Stimulated activated naive CD4-positive, alpha-beta T cell treated with Interleukin-2 at 50 U/mL for 16 hours (primary cell): Measurements from ENCODE around the gene ASCC3.
"Not testable (repeated sequence)": the region's sequence is repeated elsewhere in the genome, so short reads cannot be mapped to it uniquely, and the experiment has no call there.

ENCODE experiments used
- DNase-seq: peaks from one replicate; lab custom pipeline; 2025; lab: John Stamatoyannopoulos, UW

The ASCC3 gene

DNA sequence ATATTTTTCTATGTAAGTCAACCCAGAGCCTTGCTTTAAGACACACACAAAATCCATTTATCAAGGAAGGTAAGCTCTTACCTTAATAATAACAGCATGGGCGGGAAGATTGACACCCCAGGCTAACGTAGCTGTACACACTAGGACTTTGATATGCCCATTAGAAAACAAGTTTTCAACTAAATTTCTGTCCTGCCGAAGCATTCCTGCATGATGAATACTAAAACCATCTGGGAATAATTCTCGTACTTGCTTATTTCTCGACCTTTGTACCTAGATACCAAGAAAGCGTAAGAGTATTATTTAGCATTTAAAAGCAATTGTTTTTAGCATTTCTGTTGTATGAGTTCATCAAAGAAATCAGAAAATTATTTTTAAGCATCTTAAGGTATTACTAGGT is 218.9 kb downstream of the ASCC3 start:
- no peak for DNase-seq

DNA sequence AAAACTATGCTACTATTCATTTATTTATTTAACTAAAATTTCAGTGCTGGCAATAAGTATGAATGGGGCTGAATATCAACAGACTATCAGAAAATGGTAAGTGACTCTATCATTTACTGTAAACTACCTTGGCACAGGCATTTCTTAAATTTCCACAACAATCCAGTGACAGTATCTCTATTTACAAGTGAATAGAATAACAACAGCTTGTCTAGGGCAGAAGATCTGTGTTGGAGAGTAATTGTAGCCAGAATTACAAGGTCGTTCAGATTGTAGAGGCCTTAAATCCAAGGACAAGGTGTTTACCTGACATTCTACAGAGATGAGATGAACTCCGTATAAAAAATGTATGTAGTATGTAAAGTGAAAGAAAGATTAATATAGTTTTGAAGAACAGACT is 222.6 kb downstream of the ASCC3 start:
- no peak for DNase-seq

DNA sequence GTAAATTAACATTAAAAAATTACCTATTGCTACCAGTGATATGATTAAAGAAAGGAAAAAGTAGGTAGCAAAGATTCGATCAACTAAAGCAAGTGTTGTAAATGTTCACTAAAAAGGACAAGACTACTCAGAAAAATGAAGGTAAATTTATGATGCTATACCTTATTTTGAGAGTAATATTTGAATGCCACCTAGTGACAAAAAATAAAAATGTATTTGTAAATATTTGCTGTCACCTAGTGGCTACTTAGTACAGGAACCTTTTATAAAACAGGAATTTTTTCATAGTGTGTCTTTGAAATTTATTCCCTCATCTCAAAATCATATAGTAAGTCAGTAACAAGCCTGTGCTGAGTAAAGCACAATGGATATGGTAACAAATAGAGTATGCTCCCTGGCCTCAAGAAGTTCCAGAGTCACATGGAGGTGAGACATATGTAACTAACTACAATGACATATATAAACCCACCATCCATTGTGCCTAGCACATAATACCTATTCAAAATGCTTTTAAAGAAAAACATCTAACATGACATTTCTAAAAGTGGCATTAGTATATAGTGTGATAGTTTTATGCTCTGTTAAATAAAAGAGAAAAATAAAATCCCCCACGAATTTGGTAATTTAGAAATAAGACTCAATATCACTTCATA is 223.3 kb downstream of the ASCC3 start:
- no peak for DNase-seq

DNA sequence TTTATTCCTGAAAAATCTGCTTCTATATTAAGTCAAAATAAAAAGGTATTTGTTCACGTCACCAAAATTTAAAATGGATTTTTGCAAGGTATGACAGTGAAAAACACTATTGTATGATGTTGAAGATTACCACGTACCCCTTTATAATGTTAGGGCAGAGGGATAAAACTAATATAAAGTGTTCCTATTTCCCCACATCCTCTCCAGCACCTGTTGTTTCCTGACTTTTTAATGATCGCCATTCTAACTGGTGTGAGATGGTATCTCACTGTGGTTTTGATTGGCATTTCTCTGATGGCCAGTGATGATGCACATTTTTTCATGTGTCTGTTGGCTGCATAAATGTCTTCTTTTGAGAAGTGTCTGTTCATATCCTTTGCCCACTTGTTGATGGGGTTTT is 240.0 kb downstream of the ASCC3 start:
- DNase-seq = not testable (repeated sequence)

DNA sequence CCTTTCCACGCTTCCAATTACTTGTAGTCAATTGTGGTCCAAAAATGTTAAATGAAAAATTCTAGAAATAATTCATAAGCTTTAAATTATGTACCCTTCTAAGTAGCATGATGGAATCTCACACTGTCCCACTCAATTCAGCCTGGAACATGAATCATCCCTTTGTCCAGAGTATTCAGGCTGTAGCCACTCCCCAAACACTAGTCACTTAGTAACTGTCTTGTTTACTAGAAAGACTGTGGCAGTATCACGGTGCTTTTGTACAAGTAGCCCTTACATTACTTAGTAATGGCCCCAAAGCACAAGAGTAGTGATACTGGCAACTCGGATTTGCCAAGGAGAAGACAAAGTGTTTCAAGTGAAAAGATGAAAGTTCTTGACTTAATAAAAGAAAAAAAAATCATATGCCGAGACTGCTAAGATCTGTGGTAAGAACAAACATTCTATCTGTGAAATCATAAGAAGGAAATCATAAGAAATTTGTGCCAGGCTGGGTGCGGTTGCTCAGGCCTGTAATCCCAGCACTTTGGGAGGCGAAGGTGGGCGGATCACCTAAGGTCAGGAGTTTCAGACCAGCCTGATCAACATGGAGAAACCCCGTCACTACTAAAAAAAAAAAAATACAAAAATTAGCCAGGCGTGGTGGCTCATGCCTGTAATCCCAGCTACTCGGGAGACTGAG is 247.9 kb downstream of the ASCC3 start:
- no peak for DNase-seq

DNA sequence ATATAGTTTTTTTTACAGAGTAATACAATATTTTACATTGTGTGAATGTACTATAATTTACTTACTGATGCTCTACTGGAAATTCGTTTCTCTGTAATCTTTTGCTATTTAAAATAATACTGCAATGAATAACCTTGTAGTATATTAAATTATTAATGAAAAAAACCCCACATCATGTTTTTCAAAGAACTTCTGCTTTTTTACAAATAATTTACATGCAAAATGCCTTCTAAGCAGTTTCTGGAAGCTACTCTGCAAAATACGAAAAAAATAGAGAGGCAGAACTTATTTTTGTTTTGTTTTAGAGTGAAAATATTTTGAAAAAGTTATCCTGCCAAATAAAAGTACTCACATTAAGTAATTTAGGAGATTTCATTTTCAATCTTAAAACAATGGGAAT is 250.6 kb downstream of the ASCC3 start:
- no peak for DNase-seq

DNA sequence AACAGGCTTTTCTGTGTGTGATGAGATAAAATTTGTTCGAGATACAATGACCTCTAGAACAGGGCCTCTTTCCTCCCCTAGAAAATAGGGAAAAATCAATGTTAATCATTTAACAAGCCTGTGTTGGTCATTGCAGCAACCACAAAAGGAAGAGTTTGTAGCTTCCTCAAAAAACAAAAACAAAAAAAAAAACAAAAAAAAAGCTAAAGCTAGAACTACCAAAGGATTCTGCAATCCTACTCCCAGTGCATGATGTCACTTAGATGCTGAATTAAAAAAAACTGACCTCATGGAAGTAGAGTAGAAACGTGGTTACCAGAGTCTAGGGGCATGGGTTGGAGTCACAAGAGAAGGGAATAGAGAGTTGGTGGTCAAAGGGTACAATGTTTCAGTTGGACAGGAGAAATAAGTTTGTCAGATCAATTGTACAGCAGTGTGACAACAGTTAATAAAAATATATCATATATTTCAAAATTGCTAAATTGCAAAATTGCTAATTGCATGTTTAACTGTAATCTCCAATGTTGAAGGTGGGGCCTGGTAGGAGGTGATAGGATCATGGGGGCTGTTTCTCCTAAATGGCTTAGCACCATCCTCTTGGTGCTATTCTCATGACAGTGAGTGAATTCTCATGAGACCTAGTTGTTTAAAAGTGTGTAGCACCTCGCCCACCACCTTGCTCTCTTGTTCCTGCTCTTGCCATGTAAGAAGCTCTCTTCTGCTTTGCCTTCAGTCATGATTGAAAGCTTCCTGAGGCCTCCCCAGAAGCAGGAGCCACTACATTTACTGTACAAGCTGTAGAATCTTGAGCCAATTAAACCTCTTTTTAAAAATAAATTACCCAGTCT is 253.0 kb downstream of the ASCC3 start:
- DNase-seq = no peak

DNA sequence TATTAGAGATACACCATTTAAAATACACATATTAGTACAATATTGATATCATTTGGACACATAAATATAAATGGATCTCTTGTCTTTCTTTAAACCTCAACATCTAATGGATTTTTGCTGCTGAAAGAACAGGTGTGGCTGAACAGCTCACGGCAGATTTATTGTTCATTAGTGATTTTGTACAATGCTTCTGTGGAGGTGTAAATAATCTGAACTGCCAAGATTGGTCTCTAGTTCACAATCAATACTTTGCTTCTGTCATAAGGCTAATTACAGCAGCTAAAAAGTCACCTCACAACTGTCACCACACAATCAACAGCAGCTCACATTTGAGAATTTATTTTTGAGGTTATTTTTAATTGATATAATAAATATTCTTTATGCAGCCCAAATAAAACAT is 254.4 kb downstream of the ASCC3 start:
- DNase-seq = no peak

DNA sequence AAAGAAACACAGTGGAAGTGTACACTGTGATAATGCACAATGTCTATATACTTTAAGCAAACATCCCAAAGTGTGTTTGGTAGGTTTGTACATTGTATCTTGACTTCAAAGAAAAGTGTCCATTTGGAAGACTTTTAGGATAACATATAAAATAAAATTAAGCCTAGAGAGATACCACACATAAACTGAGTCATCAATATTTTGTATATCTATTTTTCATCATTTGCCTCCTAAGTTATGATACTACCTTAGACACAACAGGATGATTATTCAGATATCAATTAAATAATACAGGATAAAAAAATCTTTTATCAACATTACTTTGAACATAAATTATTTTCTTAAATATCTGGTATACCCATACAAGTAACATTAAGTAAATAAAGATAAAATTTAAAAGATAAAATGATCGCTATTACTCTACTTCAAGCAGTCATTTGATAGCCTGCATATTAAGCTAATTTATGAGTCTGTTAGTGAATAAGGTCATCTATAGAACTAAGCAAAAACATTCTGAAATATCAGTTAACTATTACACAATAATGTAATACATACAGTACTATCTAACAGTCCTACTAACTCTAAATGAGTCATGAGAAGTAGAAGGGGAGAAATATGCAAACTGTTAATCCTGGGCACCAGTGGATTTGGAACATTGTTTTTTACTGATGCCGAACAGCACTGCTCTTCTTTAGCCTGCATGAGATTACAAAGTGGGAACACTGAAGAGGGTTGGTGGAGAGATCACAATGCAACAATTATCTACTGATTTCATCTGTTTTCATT is 258.0 kb downstream of the ASCC3 start:
- DNase-seq = no peak

DNA sequence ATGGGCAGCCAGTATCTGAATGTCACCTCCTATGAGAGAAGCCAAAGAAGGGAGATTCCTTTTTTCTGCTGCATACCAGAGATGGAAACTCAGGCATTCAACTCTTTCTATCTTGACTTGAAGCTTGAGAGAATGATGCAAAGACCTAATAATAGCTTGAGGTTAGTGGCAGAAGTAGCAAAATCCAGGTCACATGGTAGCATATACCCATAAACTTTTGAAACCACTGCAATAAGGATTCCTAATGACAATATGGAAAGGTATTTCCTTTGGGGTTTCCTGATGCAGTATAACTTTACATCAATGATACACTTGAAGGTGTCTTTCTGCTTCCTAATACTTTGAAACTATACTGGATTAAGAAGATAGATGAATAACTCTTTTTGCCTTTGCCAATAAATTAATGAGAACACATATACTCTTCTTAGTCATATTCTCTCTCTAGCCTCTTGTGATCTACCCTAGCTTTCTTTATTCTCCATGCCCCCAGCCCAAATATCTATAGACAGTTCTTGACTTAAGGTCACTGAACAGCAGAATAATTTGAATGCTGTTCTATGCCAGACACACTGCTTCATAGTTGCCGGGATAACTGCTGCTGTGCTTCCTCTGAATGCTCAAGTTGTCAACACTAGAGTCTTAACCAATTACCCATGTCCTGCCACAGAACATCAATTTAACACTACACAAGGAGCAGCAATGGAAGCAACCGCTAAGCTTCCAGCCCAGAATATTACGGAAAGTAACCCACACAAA is 260.9 kb downstream of the ASCC3 start:
- DNase-seq = no peak

DNA sequence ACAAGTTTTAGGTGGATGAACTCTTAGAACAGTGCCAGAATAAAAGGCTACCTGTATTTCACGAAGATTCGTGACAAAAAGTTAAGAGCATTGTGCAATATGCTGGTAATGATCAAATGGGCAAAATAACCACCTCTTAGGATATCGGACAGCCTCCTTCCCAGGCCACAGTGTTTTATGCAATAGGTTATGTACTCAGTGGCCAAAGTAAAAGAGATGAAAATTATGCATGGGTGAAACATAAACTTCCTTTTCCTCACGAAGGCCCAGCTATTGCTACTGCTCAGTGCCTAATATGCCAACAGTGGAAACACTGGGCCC is 262.8 kb downstream of the ASCC3 start:
- no peak for DNase-seq

DNA sequence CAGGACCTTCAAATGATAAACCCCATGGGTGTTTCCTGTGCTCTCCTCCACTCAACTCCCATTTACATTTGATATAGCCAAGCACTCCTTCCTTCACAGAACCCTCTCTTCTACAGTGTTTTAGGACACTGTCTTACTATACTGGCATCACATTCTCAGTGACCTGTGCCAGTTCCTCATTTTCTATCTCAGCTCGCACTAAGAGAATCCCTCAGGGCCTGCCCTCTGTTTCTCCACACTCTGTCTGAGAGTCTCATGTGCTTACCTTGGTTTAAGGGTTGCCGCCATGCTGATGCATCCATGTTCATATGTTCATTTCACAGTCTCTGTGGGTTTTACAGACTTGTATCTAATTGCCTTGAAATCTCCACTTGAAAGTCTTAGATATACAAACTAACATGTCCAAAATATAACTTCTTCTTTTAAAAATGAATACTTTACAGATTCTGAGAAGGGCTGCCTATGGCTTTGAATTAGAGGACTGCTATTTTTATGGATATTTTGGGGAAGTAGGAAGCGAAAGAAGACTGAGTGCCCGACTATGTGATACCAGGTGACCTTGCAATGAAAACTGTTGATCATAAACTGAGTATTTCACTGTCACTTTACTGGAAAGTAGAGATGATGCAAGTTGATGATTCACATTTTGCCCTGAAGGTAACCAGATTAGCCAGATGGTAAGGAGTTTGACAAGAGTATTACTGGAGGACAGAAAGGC is 263.3 kb downstream of the ASCC3 start:
- DNase-seq = no peak

DNA sequence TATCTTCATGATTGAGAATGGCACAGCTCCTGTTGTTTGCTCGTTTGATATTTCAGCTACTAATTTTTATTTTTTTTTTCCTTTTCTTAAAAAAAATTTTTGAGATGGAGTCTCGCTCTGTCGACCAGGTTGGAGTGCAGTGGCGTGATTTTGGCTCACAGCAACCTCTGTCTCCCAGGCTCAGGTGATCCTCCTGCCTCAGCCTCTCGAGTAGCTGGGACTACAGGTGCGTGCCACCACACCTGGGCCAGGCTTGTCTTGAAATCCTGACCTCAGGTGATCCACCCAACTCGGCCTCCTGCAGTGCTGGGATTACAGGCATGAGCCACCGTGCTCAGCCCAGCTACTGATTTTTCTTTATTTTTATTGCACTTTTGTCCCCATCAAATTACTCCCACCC is 266.2 kb downstream of the ASCC3 start:
- no peak for DNase-seq

DNA sequence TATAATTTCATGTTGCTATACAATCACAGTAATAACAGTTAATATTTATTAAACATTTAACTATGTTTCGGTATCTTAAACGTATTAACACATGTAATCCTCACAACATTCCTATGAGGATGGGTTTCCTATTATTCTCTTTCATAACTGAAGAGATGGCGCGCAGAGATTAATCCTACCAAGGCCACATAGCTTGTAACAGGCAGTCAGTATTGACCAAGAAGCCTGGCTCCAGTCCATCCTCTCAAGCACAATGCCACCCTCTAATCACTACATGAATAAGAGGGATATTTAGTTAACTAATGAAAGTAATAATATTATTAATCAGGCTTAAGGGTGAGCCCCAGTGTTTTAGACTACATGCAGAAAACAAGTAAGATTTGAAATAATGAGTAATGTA is 266.7 kb downstream of the ASCC3 start:
- DNase-seq = no peak

DNA sequence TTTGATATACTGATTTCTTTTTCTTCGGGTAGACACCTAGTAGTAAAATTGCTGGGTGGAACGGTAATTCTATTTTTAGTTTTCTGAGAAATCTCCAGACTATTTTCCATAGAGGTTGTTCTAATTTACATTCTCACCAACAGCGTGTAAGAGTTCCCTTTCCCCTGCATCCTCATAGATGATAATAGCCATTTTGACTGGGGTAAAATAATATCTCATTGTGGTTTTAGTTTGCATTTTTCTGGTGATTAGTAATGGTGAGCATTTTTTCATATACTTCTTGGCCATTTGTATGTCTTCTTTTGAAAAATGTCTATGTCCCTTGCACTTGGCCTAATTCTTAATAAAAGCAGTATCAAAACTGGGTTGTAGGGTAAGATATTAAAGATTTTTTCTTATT is 267.5 kb downstream of the ASCC3 start:
- DNase-seq = no peak

DNA sequence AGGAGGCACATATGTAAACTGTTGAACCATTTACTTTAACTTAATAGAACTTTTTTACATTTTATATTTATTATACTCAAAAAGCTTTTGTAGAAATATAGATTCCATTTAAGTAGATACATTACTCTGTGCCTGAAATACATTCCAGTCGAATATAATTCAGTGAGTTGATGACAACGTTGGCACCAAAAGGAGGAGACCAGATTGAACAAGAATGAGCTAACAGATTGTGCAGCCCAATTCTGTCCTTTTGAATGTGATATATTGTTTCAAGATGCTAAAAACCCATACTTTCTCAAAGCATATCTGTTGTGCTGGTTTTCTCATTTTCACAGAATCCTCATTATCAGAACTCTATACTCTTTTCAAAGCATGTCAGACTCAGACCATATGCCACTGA is 269.0 kb downstream of the ASCC3 start:
- no peak for DNase-seq

DNA sequence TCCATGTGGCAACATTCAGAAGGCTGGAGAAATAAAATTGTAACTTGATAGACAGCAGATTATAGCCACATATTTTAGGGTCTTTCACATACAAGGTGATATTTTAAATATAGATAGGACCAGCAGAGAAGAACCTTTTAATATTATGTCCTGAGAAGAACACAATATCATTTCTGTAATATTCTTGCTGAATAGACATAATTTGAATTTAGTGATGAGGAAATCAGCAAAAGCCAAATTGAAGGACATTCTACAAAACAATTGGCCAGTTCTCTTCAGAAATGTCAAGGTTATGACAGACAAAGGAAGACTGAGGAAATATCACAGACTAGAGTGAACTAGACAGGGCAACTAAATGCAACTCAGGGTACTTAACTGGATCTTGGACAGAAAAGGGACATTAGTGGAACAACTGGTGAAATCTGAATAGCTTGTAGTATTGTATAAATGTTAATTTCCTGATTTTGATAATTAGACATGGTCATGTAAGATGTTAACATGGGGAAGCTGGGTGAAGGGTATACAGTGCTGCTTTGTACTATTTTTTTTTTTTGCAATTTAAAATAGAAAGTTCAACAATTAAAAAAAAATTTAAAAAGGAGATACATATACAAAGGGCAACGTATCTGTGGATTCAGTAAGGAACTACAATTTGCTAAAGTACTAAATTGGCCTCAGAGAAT is 281.9 kb downstream of the ASCC3 start:
- DNase-seq = no peak

DNA sequence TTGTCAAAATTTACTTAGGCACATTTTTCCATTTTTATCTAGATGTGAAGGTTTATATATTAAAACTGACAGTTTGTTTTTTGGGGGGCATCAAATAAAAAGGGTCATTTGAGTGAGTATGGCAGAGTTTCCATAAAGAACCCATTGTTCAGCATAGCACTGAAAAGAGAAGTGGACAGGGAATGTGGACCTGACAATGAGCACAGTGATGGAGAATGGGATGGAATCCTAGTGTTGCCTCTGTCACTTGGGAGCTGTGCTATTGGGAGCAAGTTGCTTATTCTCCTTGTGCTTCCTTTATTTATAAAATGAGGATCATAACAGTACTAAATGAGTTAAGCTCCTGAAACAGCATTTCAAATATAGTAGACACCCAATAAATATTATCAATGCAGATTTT is 285.7 kb downstream of the ASCC3 start:
- DNase-seq = no peak

DNA sequence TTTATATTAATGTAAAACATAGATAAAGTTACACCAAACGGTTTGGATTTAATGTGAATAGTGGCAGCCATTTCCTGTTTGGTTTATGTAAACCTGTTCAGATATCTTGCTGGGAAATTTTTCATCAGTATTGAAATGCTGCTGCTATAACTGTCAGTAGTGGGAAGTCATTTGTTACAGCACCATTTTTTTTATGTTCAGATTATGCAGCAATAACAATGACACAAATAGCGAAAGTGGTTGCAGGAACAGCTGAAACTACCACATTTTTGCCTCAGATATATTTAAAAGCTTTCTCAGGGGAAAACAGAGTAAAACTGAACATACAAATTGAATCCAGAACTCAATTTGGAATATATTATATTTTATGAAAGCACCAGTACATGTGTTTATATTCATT is 287.6 kb downstream of the ASCC3 start:
- DNase-seq = no peak

DNA sequence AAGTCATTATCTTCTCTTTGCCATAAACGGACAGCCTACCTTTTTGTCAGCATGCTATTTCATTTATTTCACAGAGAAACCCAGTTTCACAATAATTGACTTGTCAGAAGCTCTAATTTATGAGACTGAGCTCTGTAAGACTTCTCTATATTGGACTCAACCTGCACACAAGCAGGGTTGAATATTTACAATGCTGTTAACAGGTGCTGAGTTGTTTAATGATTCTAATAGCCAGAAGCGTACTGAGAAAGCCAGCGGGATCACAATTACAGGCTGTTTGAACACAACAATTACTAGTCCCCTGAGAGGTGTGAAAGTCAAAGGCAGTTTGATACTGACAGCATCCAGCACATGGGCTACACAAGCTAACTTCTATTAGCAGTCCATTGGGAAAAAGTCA is 288.2 kb downstream of the ASCC3 start:
- no peak for DNase-seq

DNA sequence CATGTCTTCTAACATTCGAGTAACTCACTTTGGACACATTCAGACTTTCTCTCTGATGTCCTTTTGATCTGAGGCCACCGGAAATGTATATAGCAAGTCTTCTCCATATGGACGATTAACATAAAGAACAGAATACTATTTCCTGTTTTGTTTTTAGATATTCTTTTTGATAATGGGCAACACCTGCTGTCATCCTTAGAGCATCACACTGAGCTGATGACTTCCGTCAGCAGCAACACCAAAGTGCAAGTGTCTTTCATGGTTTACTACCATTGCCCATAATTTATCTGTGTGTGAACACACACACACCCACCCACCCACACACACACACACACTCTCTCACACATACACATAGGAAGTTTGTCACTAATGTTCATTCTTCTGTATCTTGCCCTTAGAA is 303.7 kb downstream of the ASCC3 start:
- no peak for DNase-seq
